Activated CD8-positive, alpha-beta memory T cell treated with anti-CD3 and anti-CD28 coated beads, Interleukin-2, amount 50 U/mL, for 1 hour (primary cell): ENCODE results near the gene CALML5.

Experiments used
- DNase-seq: peaks from one replicate; pipeline ENCODE4 v3.0.0-alpha.2; 2020; ENCODE audit errors: extremely low read depth

CALML5 gene

DNA sequence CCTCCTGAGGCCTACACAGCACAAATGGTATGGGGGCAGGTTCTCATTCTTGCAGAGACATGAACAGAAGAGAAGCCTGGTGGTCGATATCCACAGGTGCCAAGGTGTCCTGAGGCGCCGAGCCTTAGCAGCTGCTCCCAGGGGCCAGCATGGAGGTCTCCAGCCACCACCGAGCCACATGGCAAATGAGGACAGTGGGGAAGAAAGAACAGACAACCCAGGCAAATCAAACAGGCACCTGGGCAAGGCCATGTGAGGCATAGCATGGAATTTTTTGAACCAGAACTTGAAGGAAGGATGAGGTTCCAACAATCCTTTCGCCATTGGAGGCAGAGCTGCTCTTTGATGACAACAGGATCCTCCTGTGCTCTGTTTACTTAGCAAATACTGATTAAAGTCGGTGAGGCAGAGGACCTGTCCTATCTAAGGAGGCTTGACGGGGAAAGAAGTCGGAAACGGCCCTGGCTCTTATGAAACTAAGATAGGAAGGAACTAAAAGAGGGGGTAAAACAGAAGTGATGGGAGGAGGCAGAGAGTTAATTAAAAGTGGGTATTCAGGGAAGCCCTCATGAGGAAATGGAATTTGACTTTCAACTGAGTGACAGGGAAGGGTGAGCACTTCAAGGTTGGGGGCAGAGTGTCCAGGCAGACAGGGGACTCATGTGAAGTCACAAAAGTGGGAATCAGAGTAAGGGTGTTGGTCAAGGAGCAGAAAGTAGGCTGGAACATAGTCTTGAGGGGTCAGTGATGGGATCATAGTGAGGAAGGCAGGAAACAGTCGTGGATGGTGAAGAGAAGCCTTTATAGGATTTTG, 16.8 kb upstream of the CALML5 start:
- DNase-seq: no peak

DNA sequence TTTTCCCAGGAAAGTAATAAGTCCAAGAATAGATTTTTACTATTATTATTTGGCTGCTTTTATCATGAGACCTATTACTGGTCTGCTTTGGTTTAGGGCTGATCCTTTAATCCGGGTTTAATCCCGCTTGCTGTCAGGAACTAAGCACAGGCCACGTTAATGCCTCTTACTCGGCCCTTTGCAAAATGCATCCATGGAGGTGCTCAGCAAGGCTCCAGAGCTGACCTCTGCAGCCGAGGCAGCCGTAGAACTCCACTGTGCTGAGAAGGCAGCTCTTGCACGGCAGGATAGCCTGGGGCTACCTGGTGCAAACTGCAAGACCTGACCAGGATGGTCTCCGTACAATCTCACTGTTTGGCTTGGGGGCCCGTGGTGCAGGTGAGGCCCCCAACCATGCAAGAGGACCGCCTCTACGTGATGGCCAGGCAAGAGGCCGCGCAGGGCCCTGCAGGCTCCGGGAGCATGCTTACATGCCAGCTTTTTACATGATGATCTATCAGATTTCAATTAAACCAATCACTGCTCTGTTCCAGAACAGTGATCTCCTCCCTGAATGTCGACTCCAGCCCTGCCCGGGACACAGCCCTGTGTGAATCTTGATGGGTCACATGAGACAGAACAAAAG, 15.0 kb upstream of the CALML5 start:
- no peak for DNase-seq

DNA sequence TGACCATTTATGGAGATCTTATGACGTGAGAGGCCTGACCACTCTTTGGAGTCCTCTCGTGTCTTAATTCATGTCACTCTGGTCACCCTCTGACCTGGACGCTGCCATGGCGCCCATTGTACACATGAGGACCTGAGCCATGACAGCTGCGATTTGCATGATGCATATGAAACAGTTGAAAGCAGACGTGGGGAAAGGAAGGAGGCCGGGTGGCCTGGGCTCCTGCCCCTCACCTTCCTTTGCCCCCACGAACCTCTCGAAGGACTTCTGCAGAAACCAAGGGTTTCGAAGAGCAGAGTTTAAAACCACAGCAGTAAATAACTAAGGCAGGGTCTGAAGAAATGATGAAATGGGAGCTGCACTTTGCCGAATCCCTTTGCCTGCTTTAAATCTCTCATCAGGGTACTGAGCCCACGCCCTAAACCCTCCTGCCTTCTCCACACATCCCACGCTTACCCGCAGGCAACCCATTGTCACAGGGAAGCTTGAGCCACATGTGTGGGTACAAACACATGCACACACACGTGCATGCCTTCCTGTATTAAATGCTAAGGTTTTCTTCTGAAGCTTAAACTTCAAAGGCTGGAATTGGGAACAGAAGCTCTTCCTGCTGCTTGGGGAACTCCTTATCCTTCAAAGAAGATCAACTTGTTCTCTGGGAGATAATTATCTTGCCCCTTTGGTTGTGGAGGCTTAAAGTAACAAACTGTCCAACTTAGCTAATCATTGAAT, 13.7 kb upstream of the CALML5 start:
- DNase-seq: no peak

DNA sequence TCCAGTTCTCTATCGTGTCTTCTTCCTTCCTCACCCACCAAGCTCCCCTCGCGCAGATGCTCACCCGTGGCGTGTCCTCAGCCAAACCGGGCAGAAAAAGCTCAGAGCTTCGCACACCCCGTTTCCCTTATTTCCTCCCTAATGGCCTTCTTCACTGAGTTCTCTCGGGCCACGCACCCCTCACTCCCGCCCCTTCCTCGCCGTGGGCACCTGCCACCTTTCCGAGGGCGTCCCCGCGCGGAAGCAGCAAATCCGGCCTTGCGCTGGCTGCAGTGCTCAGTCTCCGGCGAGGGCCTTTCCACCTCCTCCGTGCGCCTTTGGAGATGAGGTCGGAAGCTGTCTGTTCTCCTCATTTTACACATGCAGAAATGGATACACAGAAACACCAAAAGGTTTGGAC, 13.0 kb upstream of the CALML5 start:
- no peak for DNase-seq

DNA sequence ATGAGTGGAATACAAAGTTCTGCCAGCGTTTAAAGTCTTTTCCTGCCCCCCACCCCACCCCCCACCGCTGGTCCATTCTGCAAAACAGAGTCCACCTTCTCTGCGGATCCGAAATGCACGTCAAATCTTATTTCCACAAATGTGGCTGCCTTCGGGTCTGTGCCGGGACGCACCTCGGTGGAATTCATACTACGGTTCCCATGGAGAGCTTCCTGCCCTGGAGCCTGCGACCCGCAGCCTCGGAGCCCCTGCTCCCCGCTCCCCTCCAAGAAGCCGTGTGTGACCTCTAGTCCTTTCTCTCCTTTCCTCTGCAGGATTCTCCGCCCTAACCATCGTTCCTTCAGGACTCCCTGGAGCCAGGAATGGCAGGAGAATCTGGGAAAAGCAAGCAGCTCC, 12.5 kb upstream of the CALML5 start:
- no peak for DNase-seq

DNA sequence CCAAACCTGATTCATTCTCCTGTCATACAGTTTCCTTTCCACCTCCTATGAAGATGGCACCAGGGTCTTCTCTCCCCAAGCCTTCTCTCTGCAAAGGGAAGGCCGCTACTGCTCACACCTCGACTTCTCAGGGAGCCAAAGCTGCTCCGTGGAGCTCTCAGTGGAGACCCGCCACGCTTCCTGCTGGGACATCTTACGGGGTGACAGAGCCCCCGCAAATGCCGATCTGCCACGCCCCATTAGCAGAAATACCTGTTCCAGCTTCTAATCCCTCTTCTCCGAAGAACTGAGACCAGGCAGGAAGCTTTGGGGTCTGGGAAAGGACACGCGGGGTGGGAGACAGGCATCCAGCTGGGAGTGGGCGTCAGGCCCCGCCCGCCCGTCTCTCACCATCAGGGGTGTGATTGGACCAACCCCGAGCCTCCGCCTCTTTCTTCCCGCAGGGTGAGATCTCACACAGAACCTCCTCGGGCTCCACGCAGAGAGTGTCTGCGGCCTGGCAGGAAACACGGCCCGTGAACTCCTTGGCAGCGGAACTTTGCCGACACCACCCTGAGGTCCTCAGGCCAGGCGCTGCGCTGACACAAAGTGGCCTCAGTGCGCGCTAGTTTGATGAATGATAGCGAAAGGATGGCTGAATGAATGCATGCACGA, 12.0 kb upstream of the CALML5 start:
- DNase-seq: no peak

DNA sequence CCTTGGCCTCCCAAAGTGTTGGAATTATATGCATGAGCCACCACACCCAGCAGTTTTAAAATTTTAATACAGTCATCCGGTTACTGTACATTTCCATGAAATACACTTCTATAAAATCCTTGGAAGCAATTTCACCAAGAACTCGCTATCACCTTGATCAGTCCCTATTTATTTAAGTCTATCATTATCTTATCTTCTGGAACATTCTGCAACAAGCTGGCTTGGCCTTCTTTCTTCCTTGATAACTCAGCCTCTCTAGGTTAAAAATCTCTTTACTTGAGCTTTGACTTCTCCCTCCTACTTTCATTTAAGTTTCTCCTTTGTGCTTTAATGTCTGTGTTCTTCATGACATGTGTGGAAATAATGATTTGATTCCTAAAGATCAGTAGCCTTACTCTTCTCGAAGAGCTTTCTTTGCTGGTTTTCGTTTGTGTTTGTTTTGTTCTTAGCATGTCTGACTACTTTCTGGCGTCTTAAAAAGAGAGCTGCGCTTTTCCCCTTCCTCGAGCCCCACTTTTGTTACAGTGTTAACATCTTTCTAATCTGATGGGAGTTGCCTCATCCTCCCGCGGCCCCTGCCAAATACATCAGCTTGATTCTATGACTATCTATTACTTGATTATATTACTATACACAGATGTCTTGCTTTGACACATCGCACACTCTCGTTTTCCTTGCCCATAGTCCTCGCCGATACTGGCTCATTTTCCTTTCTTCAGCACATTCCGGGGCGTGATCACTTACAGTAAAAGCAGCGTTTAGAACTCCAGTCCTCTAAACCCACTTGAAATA, 11.1 kb upstream of the CALML5 start:
- DNase-seq: no peak

DNA sequence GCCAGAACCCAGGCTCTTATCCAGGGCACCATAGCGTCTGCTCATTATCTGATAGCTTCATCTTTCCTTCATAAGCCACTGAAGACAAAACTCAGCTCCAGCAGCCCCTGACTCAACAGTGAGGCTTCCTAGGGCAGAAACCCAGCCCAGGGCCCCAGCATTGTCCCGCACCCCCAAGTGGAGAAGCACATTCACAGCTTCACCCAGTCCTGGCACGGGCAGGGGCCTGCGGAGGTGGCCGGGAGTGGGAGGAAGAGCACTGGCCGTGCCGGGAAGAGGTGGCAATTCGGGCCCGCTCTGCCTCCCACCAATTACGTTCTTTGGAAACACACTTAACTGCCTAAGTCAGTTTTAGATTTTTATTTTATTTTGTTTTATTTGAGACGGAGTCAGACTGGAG, 10.3 kb upstream of the CALML5 start:
- no peak for DNase-seq

DNA sequence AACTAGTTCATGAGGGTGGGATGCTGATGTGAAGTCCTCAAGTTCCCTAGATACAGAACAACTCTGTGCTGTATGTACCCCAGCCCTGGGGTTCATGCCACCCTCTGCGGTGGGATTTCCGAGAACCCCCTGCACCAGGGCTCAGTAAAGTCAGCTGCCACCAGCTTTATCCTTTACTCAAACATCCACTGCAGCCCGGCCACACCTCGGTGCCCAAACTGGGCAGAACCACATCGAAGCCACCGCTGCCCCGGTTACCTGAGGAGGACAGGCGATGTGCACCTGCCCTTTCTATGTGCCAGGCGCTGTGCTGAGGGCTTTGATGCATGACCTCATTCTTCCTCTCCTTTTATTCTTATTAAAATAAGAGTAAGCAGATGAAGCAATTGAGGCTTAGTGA, 9.9 kb upstream of the CALML5 start:
- no peak for DNase-seq

DNA sequence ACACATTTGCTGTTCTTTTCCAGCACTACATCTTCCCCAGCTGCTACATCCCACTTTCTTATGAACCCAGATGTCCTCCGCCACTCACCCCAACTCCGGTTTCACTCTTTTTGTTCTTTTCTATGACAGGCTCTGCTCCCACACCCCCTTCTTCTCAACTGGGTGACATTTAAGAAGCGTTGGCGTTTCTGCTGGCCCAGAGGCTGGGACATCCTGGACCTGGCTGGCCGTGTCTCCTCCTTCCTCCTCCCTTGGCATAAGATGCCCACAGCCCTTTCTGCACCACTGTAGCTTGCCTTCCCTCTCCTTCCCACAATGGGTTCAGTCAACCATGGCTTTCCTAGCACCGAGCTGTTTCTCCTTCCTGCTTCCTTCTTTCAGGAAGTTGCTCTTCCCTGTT, 9.4 kb upstream of the CALML5 start:
- no peak for DNase-seq

DNA sequence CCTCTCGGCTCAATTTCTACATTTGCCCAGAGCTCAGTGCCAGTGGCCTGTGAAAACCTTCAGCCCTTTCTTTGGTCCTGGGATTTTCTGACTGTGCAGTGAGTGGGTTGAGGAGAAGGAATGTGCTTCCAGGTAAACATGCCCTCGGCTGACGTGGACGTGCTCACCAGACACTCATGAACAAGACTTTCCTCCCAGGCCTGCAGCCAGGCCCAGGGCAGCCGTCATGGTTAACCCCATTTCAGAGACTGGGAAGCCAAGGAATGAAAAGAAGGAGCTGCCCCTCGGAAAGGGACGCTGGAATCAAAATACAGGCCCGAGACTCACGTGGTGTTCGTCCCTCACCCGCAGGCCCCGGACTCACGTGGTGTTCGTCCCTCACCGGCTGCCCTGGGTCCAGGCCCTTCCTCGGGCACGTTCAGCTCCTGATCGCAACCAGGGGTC, 8.8 kb upstream of the CALML5 start:
- DNase-seq: no peak

DNA sequence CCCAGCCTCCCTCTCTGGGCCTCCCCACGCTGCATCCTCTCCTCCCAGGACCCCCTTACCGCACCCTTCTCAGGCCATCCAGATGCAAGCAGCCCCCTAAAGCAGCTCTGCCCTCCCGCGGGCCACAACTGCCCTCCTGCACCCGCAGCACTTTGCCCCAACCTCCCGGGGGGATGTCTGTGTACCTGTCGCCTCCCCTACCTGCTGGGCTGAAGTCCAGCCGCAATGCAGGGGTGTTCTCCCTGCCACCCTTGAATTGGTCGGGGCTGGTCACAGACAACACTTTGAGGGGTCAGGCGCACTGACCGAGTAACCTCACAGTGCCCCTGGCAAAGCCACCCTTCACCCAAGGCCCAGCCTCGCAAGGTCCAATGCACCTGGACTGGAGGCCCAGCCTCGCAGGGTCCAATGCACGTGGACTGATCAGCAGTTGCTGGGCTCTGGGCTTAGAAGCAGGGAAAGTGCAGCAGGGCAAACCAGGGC, 8.3 kb upstream of the CALML5 start:
- no peak for DNase-seq

DNA sequence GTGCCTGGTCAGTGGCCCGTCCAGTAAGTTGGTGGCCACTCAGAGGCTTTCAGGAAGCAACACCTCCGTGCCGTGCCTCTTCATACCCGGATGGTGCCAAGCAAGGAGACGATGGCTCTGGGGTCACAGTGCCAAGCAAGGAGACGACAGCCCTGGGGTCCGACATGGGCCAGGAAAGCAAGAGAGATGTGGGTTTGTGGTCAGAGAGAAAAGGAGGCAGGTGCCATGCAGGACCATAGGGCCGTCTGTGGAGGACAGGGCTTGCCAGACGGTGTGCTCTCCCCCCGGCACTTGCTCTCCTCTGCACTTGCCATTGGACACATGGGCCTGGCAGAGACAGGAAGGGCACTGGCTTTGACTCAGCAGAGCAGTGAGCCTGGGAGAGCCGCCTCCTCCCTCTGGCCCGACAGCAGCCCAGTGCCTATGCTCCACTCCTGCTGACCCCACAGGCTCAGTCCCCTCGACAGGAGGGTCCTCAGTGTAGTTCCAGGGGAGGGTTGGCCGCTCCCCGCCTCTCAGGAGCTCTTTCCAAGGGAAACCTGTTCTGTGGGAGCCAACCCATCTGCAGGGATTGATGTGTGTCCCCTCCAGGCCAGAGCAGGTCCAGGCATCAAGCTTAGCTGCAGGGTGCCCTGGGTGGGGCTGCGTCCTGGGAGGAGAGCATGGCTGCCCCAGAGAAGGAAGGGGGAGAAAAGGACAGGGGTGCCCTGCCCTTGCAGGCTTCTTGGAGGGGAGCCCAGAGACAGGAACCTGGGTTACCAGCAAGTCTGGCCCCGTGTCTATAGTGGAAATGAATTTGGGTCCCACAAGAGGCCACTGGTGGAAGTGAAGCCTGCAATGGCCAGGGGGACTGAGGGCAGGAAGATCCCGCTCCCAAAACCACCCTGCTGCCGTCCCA, 7.6 kb upstream of the CALML5 start:
- DNase-seq: no peak

DNA sequence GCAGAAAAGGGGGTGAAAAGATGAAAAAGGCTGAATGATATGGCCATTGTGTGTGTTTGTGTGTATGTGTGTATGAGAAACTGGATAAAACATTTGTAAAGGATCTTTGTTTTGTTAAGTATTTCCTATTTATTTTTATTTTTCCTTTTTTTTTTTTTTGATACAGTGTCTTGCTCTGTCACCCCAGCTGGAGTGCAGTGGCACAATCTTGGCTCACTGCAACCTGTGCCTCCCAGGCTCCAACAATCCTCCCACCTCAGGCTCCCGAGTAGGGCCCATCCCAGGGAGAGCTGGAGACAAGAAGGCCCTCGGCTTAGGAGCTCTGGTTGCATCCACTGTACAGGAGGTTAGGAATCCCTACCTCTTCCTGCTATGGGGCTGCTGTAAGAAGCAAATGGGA, 6.9 kb upstream of the CALML5 start:
- no peak for DNase-seq

DNA sequence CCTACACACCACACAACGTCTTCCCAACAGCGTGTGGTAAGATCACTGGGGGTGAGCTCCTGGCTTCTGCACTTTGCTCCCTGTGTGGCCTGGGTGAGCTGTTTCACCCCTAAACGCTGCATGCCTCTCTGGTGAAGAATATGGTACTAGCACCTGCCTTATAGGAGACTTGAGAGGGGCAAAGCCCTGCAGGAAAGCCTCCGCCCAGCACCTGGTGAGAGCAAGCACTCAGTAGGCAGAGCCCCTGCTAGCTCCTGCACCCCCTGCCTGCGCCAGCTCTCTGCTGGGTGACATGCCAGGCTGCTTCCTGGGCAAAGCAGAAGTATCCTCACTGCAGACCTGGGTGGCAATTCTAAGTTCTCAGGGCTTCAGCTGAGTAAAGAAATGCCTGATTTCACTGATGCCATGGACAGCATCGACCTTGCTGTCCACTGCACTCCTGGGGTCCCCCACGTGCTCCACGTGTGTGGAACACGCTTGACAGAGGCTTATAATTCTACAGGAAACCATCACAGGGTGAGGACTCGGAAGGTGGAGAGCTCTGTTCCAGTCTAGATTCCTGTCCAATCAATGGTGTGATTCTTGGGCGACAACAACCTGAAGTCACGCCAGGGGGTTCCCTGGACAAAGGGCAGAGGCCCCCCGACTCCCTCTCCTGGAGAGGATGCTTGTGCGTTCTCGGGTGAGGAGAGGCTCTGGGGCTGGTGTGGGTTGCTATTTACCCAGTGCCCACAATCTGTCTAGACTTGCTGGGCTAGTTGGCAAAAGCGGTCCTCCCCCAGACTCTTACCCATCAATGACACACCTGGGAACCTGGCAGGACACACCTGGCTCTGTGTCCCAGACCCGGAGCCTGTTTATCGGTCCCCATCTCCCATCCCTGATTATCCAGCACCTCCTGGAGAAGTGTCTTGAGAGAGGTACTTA, 5.0 kb upstream of the CALML5 start:
- no peak for DNase-seq

DNA sequence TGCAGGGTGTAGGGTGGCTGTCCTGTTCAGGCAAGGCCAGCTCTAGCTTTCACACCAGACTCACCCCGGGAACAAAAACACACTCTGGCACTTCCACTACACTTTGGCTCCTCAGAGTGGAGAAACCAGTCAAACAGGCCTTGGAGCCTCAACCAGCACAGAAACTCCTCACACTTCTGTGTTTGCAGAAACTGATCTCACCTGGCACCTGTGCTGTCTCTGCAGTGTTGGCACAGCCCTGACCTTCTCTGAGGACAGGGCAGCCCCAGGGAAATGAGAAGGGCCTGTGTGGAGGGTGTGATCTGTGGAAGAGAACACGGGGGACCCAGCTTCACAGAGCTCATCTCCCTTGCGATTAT, 4.1 kb upstream of the CALML5 start:
- no peak for DNase-seq

DNA sequence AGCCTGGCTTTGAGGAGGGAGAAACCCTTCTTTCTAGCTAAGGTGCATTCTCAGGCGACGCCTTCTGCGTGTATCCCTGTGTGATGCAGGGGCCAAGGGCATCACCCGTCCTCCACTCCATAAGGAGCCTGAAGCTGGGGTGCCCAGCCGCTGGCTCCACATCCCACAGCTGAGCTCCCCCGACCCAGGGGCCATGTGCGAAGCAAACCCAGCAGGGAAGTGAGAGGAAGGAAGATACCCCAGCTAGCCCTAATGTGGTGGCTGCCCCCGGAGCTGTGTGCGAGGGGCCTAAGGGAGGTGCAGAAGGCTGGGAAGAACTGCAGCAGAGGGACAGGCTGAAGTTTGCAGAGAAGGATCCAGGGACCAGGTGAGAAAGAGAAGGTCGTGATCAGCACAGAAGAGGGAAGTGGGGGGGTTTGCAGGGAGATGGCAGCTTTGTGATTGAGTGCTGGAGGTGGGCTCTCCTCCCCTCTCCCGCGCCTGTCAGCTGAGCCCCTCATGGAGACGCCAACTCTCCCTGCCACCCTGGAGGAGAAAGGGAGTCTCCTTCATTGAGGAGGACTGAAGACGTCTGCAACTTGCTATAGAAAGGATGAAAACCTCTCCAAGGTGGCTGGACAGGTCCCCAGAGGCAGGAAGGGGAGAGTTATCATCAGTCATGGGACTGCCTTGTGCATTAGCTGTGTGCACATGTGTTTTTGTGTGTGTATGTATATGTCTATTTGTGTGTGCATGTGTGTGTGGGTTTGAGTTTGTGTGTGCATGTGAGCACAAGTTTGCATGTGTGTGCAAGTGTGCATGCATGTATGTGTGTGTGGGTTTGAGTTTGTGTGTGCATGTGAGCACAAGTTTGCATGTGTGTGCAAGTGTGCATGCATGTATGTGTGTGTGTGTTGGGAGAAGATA, 3.5 kb upstream of the CALML5 start:
- DNase-seq: no peak

DNA sequence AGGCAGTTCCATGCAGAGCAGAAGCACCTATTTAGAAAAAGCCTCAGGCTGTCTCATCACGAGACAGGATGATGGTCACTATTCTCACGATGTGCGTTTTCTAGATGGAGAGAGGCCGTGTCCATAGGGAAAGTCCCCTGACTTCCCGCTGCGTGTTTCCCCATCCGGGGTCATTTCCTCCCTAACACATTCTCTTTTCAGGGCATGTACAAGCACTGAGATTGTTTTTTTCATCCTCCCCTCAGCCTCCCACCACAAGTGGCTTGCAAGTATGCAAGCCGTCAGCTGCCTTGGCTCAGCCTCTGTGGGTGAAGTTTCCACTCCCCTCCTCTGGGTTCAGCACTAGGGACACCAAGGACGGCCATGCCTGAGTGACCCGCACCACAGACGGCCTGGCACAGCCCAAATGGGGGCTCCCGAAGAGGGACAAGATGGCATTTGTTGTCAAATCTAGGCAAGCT, 2.7 kb upstream of the CALML5 start:
- DNase-seq: no peak
